GM23248 (cell line): ENCODE results near the gene FRMPD4. TPM values are rescaled to one million over a fixed set of nuclear protein-coding genes. Genes with fewer than 3 reads are reported as not detected.

ENCODE experiments used
- DNase-seq: peaks from one replicate; pipeline ENCODE4 v3.0.0-alpha.2; 2015
- H2AFZ ChIP-seq: fragments of 200-600 bp; sonication (generic); 2 replicates; pipeline ENCODE4 v1.6.1; 2016; ENCODE audit warnings: antibody characterized with exemption
- H3F3A ChIP-seq: fragments of 200-600 bp; sonication (generic); 2 replicates; pipeline ENCODE4 v1.6.1; 2016; ENCODE audit warnings: mild to moderate bottlenecking, antibody characterized with exemption, mixed run types; ENCODE audit not compliant: insufficient read depth
- H3K27ac ChIP-seq: fragments of 200-600 bp; sonication (generic); 2 replicates; pipeline ENCODE4 v1.5.1; 2016; ENCODE audit warnings: mild to moderate bottlenecking
- H3K27me3 ChIP-seq: fragments of 200-600 bp; sonication (generic); replicated peaks from 2 replicates; pipeline ENCODE4 v1.6.1; 2016; ENCODE audit warnings: mild to moderate bottlenecking; ENCODE audit not compliant: insufficient read depth
- H3K36me3 ChIP-seq: fragments of 200-600 bp; sonication (generic); 2 replicates; pipeline ENCODE4 v1.6.1; 2016; ENCODE audit warnings: low read depth, mild to moderate bottlenecking
- H3K4me1 ChIP-seq: fragments of 200-600 bp; sonication (generic); 2 replicates; pipeline ENCODE4 v1.6.1; 2016; ENCODE audit warnings: mild to moderate bottlenecking; ENCODE audit not compliant: insufficient read depth
- H3K4me2 ChIP-seq: fragments of 200-600 bp; sonication (generic); one replicate; pipeline ENCODE4 v1.6.1; 2016; ENCODE audit warnings: mild to moderate bottlenecking; ENCODE audit not compliant: unreplicated experiment
- H3K4me3 ChIP-seq: fragments of 200-600 bp; sonication (generic); 2 replicates; pipeline ENCODE4 v1.5.1; 2016; ENCODE audit warnings: mild to moderate bottlenecking
- H3K79me2 ChIP-seq: fragments of 200-600 bp; sonication (generic); 2 replicates; pipeline ENCODE4 v1.6.1; 2016; ENCODE audit warnings: mild to moderate bottlenecking; ENCODE audit not compliant: insufficient read depth
- H3K9ac ChIP-seq: fragments of 200-600 bp; sonication (generic); 2 replicates; pipeline ENCODE4 v1.6.1; 2016; ENCODE audit warnings: mild to moderate bottlenecking
- H3K9me2 ChIP-seq: fragments of 200-600 bp; sonication (generic); 2 replicates; pipeline ENCODE4 v1.6.1; 2016; ENCODE audit warnings: mixed run types, mild to moderate bottlenecking, moderate library complexity; ENCODE audit not compliant: insufficient read depth
- H3K9me3 ChIP-seq: fragments of 200-600 bp; sonication (generic); one replicate; pipeline ENCODE4 v1.6.1; 2017; ENCODE audit warnings: low read depth
- H4K20me1 ChIP-seq: fragments of 200-600 bp; sonication (generic); 2 replicates; pipeline ENCODE4 v1.6.0; 2016; ENCODE audit not compliant: insufficient read depth
- EZH2 ChIP-seq: fragments of 200-600 bp; sonication (generic); IDR thresholded peaks from 2 replicates; pipeline ENCODE4 v1.6.1; 2018; ENCODE audit warnings: antibody characterized with exemption, mild to moderate bottlenecking; ENCODE audit not compliant: insufficient read depth, poor library complexity, severe bottlenecking
- EZH2phosphoT487 ChIP-seq: fragments of 200-600 bp; sonication (generic); IDR thresholded peaks from 2 replicates; pipeline ENCODE4 v1.6.1; 2018; ENCODE audit warnings: antibody characterized with exemption, moderate library complexity, mild to moderate bottlenecking, low read depth; ENCODE audit not compliant: insufficient read depth
- WGBS, 2 experiments: methylation state at CpG; one replicate each; pipeline ENCODE4 v1.1.6; 2015 to 2017; ENCODE audit warnings: low lambda C conversion rate in 2 of 2, low coverage in 1 of 2; ENCODE audit errors: missing lambda C conversion rate in 2 of 2; 5-methylcytosine and 5-hydroxymethylcytosine counted together
- in situ Hi-C: fragments of 300-500 bp; cut with MboI; formaldehyde crosslinking; loops from 2 replicates; pipeline ENCODE4 v1.15.0; 2020
- polyA plus RNA-seq: library from polyadenylated mRNA; unstranded; fragments of >200 nt; fragmentation: Nextera tagmentation; extraction: Ambion mirVana; gene quantifications from 2 replicates; pipeline ENCODE4 v1.2.1, GENCODE V29; 2016
- total RNA-seq: library from RNA; depleted of rRNA; stranded (reverse); fragments of >200 nt; shearing (Covaris generic); gene quantifications from 2 replicates; pipeline ENCODE4 v1.2.3, GENCODE V29; 2014

The FRMPD4 gene
- total and polyA plus RNA-seq, 2 experiments from 2014 or later: 0.04 TPM; not detected in 1

GRCh38 chrX:12661464-12661863 is 523.2 kb downstream of the FRMPD4 start:
- Histone ChIP-seq H3K9me2 (no peaks in the 10 kb centered on the region), H3K9ac (no peak overlapping the region), H4K20me1 (no peaks in the 10 kb centered on the region), H3K36me3 (no peaks in the 10 kb centered on the region), H3K27ac (no peak overlapping the region), H3K4me2 (no peak overlapping the region), H2AFZ (no peak overlapping the region), H3F3A (no peaks in the 10 kb centered on the region), H3K79me2 (no peaks in the 10 kb centered on the region), H3K27me3 (no peaks in the 10 kb centered on the region), H3K4me3 (no peak overlapping the region), H3K9me3 (no peaks in the 10 kb centered on the region), H3K4me1 (no peaks in the 10 kb centered on the region)
- WGBS, 2 experiments: 35 to 41% methylated on average over 2 of the region's 2 CpGs
- in situ Hi-C loops: no loop called here
- DNase-seq: no peak
- TF ChIP-seq EZH2phosphoT487: no peak
- no peak for TF ChIP-seq EZH2

GRCh38 chrX:12672367-12673106 is 534.3 kb downstream of the FRMPD4 start:
- no peak for DNase-seq
- in situ Hi-C loops: no loop called here
- H3K36me3 ChIP-seq: no peaks in the 10 kb centered on the region
- no peak overlapping the region for H3K4me3 ChIP-seq
- no peak overlapping the region for H2AFZ ChIP-seq
- TF ChIP-seq EZH2: no peak
- TF ChIP-seq EZH2phosphoT487: no peak
- WGBS, 2 experiments: 6% methylated on average over 3 of the region's 3 CpGs
- H4K20me1 ChIP-seq: no peaks in the 10 kb centered on the region
- no peak overlapping the region for H3K4me2 ChIP-seq
- no peaks in the 10 kb centered on the region for H3F3A ChIP-seq
- no peak overlapping the region for H3K27ac ChIP-seq
- H3K79me2 ChIP-seq: no peaks in the 10 kb centered on the region
- H3K27me3 ChIP-seq: no peaks in the 10 kb centered on the region
- no peak overlapping the region for H3K9ac ChIP-seq
- H3K4me1 ChIP-seq: no peaks in the 10 kb centered on the region
- H3K9me2 ChIP-seq: no peaks in the 10 kb centered on the region
- H3K9me3 ChIP-seq: no peaks in the 10 kb centered on the region

DNA sequence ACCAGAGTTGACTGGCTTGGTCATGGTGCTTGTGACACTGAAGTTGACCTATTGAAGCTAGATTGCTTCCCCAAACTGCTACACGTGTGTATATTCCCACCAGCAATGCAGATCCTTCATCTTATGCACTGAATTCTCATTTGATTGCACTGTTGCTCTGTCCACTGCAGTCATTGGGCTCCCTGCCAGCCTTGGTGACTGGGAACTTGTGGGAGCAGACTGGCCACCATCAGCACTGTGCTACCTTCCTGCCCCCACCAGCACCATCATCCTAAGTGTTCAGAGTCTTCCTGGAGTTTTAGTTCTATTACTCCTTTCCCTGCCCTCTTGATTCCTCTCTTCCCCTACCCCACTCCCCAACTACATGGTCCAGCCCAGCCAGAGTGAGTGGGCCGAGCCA is 535.2 kb downstream of the FRMPD4 start:
- Histone ChIP-seq H3K27ac (no peak overlapping the region), H2AFZ (no peak overlapping the region), H3K4me2 (no peak overlapping the region), H3K79me2 (no peaks in the 10 kb centered on the region), H3K9me3 (no peaks in the 10 kb centered on the region), H3K36me3 (no peaks in the 10 kb centered on the region), H3F3A (no peaks in the 10 kb centered on the region), H3K27me3 (no peaks in the 10 kb centered on the region), H4K20me1 (no peaks in the 10 kb centered on the region), H3K4me3 (no peak overlapping the region), H3K4me1 (no peaks in the 10 kb centered on the region), H3K9me2 (no peaks in the 10 kb centered on the region), H3K9ac (no peak overlapping the region)
- DNase-seq: no peak
- TF ChIP-seq EZH2: no peak
- TF ChIP-seq EZH2phosphoT487: no peak
- WGBS, 2 experiments: 0 to 4% methylated on average over 1 to 2 of the region's 2 CpGs
- in situ Hi-C loops: no loop called here

GRCh38 chrX:12679522-12679921 is 541.2 kb downstream of the FRMPD4 start:
- no peak overlapping the region for H3K27ac ChIP-seq
- no peaks in the 10 kb centered on the region for H4K20me1 ChIP-seq
- no peak overlapping the region for H3K4me2 ChIP-seq
- H3K9ac ChIP-seq: no peak overlapping the region
- in situ Hi-C loops: no loop called here
- H3K27me3 ChIP-seq: no peaks in the 10 kb centered on the region
- DNase-seq: no peak
- no peaks in the 10 kb centered on the region for H3K9me3 ChIP-seq
- no peaks in the 10 kb centered on the region for H3K9me2 ChIP-seq
- H3F3A ChIP-seq: no peaks in the 10 kb centered on the region
- no peak for TF ChIP-seq EZH2
- no peak for TF ChIP-seq EZH2phosphoT487
- no peaks in the 10 kb centered on the region for H3K36me3 ChIP-seq
- WGBS, 2 experiments: 14% methylated on average over 1 of the region's 1 CpG; no CpG with 5 or more reads in 1 of the 2 experiments
- H2AFZ ChIP-seq: no peak overlapping the region
- H3K4me3 ChIP-seq: no peak overlapping the region
- H3K4me1 ChIP-seq: no peaks in the 10 kb centered on the region
- no peaks in the 10 kb centered on the region for H3K79me2 ChIP-seq

DNA sequence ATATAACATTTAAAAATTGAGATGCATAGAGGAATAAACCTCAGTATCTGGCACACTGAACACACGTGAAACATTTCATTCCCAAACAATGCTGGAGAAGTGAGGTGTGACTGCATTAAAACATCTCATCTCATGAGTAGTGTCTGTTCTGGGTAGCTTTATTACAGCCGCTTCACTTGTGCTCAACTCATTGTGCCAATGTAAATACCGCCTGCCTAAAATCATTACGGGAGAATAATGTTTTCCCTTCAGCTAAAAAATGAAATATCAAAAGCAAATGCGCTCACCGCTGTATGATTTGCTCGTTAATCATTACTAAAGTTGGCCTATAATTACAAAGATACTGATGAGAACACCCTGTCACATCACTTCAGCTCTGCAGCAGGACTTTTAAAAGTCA is 542.8 kb downstream of the FRMPD4 start:
- Histone ChIP-seq H3K4me1 (no peaks in the 10 kb centered on the region), H3K27ac (no peak overlapping the region), H3K79me2 (no peaks in the 10 kb centered on the region), H3K9me2 (no peaks in the 10 kb centered on the region), H4K20me1 (no peaks in the 10 kb centered on the region), H3K9ac (no peak overlapping the region), H3K4me3 (no peak overlapping the region), H3K36me3 (no peaks in the 10 kb centered on the region), H3K4me2 (no peak overlapping the region), H3K27me3 (no peaks in the 10 kb centered on the region), H2AFZ (no peak overlapping the region), H3F3A (no peaks in the 10 kb centered on the region), H3K9me3 (no peaks in the 10 kb centered on the region)
- WGBS, 2 experiments: 50 to 52% methylated on average over 4 to 7 of the region's 7 CpGs
- no peak for TF ChIP-seq EZH2
- TF ChIP-seq EZH2phosphoT487: no peak
- in situ Hi-C loops: no loop called here
- no peak for DNase-seq
